GM11168 (cell line): ENCODE data around the gene PTPRD.
"Not testable (repeated sequence)": the region's sequence is repeated elsewhere in the genome, so short reads cannot be mapped to it uniquely, and the experiment has no call there.

Source experiments
- in situ Hi-C: fragments of 300-500 bp; cut with MboI; formaldehyde crosslinking; loops from one replicate; pipeline ENCODE4 v1.12.0; 2022; ENCODE audit warnings: low sequenced_read_pairs; ENCODE audit not compliant: unreplicated experiment

Gene PTPRD

GRCh38 chr9:8978334-8978733, 1634.5 kb downstream of the PTPRD start:
- in situ Hi-C loops = no loop called here

- in situ Hi-C loops = not testable (repeated sequence)
Observed at GRCh38 chr9:8968350-8968749, 1644.5 kb downstream of the PTPRD start.

- in situ Hi-C loops = no loop called here
Observed at GRCh38 chr9:8963885-8964284, 1648.9 kb downstream of the PTPRD start.

- in situ Hi-C loops = no loop called here
Observed at GRCh38 chr9:8962084-8962483, 1650.7 kb downstream of the PTPRD start.

- in situ Hi-C loops = no loop called here
Observed at GRCh38 chr9:8961186-8961851, 1651.5 kb downstream of the PTPRD start.

- in situ Hi-C loops = no loop called here
Observed at GRCh38 chr9:8960254-8960653, 1652.5 kb downstream of the PTPRD start.

- in situ Hi-C loops = no loop called here
Observed at GRCh38 chr9:8958358-8958757, 1654.4 kb downstream of the PTPRD start.

- in situ Hi-C loops = no loop called here
Observed at GRCh38 chr9:8955315-8955714, 1657.5 kb downstream of the PTPRD start.

- in situ Hi-C loops = no loop called here
Observed at GRCh38 chr9:8946461-8946860, 1666.3 kb downstream of the PTPRD start.

GRCh38 chr9:8943392-8943791, 1669.4 kb downstream of the PTPRD start:
- in situ Hi-C loops = no loop called here

GRCh38 chr9:8940650-8941049, 1672.2 kb downstream of the PTPRD start:
- in situ Hi-C loops = no loop called here

- in situ Hi-C loops = no loop called here
Observed at GRCh38 chr9:8926461-8926860, 1686.3 kb downstream of the PTPRD start.

- in situ Hi-C loops = no loop called here
Observed at GRCh38 chr9:8924562-8924961, 1688.2 kb downstream of the PTPRD start.

- in situ Hi-C loops = not testable (repeated sequence)
Observed at GRCh38 chr9:8920478-8921183, 1692.2 kb downstream of the PTPRD start.

- in situ Hi-C loops = no loop called here
Observed at GRCh38 chr9:8917956-8918739, 1694.7 kb downstream of the PTPRD start.

- in situ Hi-C loops = no loop called here
Observed at GRCh38 chr9:8916771-8917170, 1696.0 kb downstream of the PTPRD start.

- in situ Hi-C loops = no loop called here
Observed at GRCh38 chr9:8907868-8908267, 1704.9 kb downstream of the PTPRD start.

GRCh38 chr9:8905731-8906130, 1707.1 kb downstream of the PTPRD start:
- in situ Hi-C loops = no loop called here

GRCh38 chr9:8904771-8905515, 1707.9 kb downstream of the PTPRD start:
- in situ Hi-C loops = no loop called here

- in situ Hi-C loops = no loop called here
Observed at GRCh38 chr9:8903077-8903476, 1709.7 kb downstream of the PTPRD start.

GRCh38 chr9:8901146-8901545, 1711.7 kb downstream of the PTPRD start:
- in situ Hi-C loops = no loop called here
